Activated CD8-positive, alpha-beta memory T cell treated with anti-CD3 and anti-CD28 coated beads for 1 hour (primary cell): ENCODE data around the gene CSF3.

Source experiments
- DNase-seq, 2 donors: peaks; one replicate each; pipeline ENCODE4 v3.0.0-alpha.2; 2020; ENCODE audit warnings: low read depth in 1 of 2; ENCODE audit errors: extremely low read depth in 1 of 2

CSF3 gene

GRCh38 chr17:40015005-40015997 is at the start of gene CSF3:
CSF3 (plus strand) TSS chr17:40015440; CDS start chr17:40015475, 35 bp downstream.
- no peak for DNase-seq

DNA sequence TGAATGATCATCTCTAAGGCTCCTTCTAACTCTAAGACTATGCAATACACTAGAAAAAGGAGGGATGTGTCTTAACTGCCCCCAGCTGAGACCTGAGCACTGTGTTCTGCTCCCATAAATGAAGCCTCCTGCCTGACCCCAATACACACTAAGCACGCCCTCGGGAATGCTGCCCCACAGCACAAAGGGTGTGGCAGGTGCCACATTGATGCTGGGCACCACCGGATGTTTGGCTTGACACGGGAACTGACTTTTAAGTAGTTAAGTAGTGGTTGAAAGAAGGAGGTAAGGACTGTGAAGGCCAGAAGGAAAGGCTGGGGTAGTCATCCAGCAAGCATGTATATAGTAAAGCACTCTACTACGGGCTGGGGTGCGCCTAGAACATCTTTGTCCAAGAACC is 48.5 kb upstream of the CSF3 start:
- DNase-seq: no peak

GRCh38 chr17:39968761-39969160 is 46.5 kb upstream of the CSF3 start:
- no peak for DNase-seq

DNA sequence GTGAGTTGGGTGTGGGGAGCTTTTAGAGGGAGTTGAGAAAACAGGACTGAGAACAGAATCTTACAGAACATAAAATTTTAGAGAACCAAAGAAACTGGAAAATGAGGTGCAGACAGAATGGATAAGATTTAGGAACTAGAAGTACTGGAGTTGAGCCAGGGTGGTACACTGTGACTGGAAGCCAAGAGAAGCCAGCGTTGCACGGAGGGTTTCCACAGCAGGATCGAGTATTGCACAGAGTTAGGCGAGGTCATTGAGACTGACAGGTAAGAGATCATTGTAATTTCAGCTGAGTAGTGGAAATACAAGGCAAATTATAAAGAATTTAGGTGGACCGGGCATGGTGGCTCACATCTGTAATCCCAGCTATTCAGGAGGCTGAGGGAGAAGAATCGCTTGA is 45.9 kb upstream of the CSF3 start:
- DNase-seq: no peak

GRCh38 chr17:39970157-39970692 is 45.0 kb upstream of the CSF3 start:
- DNase-seq: no peak

- no peak for DNase-seq
Measured at GRCh38 chr17:39971076-39971603, 44.1 kb upstream of the CSF3 start.

DNA sequence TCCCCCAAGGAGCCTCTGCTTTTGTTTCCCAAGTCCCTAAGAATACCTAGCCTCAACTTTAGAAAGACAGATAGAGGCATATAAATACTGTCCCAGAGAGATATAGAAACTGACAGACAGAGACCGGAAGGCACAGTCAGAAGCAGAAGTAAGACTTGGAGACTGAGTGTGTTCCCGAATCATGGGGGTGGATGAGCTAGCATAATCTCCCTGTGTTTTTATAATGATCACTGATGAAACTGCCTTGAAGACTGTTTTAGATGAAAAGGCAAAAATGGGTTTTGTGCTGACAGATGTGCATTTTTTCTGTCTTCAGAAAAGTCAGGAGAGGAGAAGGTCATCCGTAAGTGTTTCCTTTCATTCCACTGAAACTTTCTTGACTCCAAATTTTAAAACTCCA is 43.0 kb upstream of the CSF3 start:
- no peak for DNase-seq

DNA sequence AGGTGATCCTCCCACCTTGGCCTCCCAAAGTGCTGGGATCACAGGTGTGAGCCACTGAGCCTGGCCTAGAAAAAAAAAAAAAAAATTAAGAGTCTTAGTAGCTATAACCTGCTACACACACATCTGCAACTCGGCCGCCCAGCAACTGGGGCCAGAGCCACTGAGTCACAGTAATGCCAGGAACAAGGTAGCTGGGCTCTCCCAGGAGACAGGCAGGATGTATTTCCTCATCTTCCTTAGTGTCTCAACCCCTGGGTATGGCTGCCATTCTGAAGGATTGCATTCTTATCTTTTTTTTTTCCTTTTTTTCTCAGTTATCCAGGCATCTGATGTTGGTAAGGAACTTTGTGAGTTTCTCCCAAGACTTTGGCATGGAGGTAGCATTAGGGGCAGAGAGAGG is 41.7 kb upstream of the CSF3 start:
- no peak for DNase-seq

DNA sequence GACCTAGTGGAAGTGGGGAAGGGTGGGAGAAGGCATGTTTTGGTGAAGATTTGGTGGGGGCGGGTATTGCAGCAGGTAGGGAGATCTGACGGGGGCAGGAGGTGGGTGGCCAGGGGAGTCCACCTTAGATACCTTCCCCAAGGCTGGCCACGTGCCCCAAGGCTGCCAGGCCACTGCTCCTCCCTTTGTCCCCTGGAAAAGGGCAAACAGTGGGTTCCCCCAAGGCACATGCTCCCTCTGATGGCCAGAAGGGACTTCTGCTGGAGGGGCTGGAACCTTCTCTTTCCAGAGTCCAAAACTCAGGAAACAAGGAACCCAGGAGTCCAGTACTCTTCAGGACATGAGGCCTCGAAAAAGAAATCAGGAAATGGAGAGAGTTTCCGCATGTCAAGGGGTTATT is 40.8 kb upstream of the CSF3 start:
- no peak for DNase-seq

GRCh38 chr17:39975801-39976200 is 39.4 kb upstream of the CSF3 start:
- DNase-seq: no peak

DNA sequence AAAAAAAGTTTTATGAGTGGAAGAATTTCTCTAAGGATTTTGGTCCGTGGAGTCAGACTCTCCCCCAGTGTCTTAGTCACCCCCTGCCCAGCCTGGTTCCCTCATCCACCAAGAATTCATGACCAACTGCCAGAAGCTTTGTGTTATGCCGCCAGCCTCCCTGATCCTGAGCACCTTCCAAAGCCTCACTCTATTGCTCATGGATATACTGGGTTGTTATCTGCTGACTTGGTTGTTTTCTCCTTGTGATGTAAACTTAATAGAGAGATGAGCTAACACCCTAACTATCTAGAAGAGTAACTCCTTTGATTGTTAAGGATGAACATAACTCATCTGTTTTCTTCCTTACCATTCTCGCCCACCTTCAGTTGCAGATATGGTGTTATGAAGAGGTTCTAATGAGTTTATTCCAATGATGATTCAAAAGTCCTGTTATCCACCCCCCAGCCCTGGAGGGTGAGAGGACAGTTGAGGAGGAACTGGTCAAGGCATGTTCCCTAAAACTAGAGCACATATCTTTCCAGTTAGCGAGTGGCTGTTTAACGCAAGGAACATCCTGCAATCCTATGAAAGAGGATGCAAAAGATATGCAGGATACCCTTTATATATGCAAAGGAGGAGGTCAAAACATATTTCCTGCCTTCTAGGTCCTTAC is 36.1 kb upstream of the CSF3 start:
- DNase-seq: no peak

DNA sequence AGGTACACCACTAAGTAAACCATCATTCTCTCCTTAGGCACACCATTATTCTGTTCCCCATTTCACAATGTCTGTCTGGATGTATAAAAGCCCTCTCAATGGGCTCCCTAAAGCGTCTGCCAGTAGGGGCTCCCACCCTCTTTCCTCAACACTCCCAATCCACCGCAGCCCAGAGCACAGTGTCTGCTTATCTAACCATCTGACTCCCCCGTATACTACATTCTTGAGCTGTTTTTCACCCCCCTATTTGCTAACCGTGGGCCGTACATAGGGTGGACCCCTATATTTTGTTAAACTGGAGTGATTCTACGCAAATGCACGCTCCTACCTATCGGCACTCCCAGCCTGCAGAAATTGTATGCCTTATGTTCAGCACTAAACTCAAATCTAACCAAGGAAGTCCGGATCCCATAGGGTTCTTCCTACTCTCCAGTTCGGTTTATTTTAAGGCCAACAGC is 35.3 kb upstream of the CSF3 start:
- no peak for DNase-seq

DNA sequence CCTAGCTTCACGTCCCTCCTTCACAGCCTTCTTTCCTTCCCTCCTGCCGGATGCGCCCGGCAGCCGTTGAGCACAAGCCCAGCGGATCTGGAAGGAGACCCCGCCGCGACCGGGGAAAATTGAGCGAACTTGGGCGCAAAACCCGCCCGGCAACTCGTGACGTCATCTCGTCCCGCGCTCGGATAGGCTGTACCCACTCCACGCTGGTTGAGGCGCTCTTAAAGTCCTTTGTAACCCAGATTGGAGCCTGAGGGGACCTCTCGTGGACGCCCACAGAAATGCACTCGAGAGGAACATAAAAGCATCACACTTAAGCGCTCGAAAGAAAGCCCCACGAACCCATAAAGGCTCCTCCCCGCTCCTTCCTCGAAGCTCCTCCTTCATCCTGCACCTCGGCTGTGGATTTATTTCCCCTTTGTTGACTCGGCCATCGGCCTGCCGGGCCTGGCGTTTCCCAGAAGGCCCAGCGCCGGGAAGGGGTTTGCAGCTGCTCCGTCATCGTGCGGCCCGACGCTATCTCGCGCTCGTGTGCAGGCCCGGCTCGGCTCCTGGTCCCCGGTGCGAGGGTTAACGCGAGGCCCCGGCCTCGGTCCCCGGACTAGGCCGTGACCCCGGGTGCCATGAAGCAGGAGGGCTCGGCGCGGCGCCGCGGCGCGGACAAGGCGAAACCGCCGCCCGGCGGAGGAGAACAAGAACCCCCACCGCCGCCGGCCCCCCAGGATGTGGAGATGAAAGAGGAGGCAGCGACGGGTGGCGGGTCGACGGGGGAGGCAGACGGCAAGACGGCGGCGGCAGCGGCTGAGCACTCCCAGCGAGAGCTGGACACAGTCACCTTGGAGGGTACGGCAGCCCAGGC is 34.7 kb upstream of the CSF3 start, which contains the start of gene PSMD3:
PSMD3 (plus strand) TSS at position 457 of the 856 bp plus-strand sequence; CDS start at position 621, 164 bp downstream.
- peak; percentile 91 to 97 for DNase-seq

GRCh38 chr17:39981207-39981741 is 34.0 kb upstream of the CSF3 start:
- DNase-seq: no peak

GRCh38 chr17:39981766-39982375 is 33.4 kb upstream of the CSF3 start:
- DNase-seq: no peak

GRCh38 chr17:39988206-39988810 is 26.9 kb upstream of the CSF3 start:
- no peak for DNase-seq

GRCh38 chr17:39994448-39994847 is 20.8 kb upstream of the CSF3 start:
- DNase-seq: no peak

GRCh38 chr17:39995438-39995837 is 19.8 kb upstream of the CSF3 start:
- no peak for DNase-seq

GRCh38 chr17:39996162-39996561 is 19.1 kb upstream of the CSF3 start:
- DNase-seq: no peak
